ENCODE measurements around the gene IPO5.
"Not testable (repeated sequence)": the region's sequence is repeated elsewhere in the genome, so short reads cannot be mapped to it uniquely, and the experiment has no call there.

Gene IPO5

DNA sequence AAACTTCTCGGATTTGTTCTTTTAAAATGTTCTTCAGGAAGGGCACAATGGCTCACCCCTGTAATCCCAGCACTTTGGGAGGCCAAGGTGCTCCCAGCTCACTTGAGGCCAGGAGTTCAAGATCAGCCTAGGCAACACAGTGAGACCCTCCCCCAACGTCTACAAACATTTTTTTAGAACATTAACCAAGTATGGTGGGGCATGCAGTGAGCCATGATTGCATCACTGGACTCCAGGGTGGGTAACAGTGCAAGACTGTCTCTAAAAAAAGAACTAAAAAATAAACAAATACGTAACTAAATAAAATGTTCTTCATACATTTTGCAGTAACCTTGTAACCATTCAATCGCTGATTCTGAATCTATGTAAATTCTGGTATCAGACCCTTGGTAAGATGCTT is 2.1 kb upstream of the IPO5 start:
- DNase-seq = no peak

DNA sequence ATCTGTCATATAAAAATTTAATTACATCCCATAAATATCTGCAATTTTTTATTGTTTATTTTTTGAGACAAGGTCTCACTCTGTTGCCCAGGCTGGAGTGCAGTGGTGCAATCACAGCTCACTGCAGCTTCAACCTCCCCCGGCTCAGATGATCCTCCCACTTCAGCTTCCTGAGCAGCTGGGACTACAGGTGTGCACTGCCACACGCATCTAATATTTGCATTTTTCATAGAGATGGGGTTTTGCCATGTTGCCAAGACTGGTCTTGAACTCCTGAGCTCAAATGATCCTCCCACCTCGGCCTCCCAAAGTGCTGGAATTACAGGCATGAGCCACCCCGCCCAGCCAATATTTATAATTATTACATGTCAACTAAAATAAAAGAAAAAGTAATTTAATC is 644 bp upstream of the IPO5 start:
- DNase-seq = not testable (repeated sequence)

DNA sequence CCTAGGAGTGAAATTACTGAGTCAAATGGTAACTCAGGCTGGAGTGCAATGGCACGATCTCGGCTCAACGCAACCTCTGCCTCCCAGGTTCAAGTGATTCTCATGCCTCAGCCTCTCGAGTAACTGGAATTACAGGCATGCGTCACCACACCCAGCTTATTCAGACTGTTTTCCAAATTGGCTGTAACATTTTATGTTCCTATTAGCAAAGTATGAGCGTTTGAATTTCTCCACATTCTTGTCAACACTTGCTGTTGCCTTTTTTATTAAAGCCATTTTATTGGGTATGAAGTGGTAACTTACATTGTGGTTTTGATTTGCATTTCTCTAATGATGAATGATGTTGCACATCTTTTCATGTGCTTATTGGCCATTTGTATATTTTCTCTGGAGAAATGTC is 7.9 kb downstream of the IPO5 start:
- no peak for DNase-seq

DNA sequence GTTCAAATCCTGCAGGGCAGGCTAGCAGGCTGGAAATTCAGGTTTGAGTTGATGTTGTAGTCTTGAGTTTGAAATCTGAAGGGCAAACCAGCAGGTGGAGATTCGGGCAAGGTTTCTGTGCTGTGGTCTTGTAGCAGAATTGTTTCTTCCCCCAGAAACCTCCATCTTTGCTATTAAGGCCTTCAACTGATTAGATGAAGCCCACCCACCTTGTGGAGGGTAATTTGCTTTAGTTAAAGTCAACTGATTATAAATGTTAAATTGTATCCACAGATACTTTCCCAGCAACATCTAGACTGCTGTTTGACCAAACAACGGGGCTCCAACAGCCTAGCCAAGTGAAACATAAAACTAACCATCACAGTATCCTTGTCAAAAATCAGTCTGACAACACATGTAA is 9.4 kb downstream of the IPO5 start:
- DNase-seq = no peak

DNA sequence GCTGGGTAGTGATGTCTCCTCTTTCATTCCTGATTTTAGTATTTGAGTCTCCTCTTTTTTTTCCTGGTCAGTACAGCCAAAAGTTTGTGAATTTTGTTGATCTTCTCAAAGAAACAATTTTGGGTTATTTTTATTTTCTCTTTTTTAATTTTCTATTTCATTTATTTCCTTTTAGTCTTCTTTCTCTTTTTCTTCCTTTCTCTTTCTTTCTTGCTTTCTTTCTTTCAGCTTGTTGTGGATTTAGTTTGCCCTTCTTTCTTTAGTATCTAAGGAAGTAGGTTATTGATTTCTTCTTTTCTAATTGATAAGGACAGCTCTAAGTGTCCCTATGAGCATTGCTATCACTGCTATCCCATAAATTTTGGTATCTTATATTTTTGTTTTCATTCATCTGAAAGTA is 13.8 kb downstream of the IPO5 start:
- no peak for DNase-seq

DNA sequence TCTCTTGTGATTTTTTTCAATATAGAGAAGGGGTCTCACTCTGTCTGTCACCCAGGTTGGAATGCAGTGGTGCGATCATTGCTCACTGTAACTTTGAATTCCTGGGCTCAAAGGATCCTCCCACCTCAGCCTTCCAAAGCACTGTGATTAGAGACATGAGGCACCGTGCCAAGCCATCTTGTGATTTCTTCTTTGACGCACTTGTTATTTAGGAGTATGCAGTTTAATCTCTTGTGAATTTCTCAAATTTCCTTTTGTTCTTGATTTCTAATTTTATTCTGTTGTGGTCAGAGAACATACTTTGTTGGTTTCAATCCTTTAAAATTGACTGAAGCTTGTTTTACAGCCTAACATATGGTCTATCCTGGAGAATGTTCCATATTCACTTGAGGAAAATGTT is 14.5 kb downstream of the IPO5 start:
- no peak for DNase-seq

DNA sequence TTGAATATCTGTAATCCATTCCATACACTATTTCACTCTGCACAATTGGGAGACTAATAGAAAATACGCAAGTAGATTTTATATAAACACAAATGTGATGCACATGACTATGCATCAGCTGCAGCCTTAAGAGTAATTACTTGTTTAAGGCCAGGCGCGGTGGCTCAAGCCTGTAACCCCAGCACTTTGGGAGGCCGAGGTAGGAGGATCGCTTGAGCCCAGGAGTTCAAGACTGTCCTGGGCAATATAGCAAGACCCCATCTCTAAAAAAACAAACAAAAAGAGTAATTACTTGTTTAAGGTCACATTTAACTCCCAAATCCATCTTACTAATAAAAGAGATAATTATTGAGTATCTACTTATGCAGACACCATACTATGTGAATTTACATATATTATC is 18.0 kb downstream of the IPO5 start:
- no peak for DNase-seq

DNA sequence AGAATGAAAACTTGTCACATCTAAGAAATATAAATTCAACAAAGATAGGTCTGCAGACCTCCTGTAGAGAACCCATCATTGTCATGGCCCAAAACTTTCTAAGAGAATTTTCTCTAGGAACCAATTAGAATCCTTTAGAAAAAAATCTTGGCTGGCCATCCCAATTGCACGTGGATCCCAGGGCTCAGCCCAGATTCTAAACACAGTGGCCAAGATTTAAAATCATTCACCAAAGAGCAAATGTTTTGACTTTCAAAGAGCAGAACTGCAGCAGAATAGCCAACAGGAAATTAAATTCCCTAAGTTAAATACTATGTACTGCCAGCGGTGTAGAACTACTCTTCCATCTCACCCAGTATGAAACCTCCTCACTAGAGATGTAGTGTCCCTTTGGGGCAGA is 21.3 kb downstream of the IPO5 start:
- no peak for DNase-seq

DNA sequence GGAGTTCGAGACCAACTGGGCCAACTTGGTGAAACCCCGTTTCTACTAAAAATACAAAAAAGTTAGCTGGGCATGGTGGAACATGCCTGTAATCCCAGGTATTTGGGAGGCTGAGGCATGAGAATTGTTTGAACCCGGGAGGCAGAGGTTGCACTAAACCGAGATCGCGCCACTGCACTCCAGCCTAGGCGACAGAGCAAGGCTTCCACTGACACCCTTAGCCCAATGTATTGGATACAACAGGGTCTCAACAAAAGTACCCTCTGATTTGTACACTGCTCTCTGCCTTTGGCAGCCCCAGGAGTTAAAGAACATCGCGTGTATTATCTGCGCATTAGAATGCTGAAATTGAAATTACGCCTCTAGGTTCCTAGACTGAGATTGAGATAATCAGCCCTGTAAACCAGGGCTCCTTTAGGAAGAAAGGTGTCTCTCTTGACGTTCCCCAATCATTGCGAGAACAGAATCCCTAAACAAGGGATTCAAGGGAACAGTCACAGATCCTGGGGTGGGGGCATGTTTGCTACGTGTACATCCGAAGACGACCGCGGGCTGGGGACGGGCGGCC is 21.9 kb downstream of the IPO5 start:
- DNase-seq = no peak

DNA sequence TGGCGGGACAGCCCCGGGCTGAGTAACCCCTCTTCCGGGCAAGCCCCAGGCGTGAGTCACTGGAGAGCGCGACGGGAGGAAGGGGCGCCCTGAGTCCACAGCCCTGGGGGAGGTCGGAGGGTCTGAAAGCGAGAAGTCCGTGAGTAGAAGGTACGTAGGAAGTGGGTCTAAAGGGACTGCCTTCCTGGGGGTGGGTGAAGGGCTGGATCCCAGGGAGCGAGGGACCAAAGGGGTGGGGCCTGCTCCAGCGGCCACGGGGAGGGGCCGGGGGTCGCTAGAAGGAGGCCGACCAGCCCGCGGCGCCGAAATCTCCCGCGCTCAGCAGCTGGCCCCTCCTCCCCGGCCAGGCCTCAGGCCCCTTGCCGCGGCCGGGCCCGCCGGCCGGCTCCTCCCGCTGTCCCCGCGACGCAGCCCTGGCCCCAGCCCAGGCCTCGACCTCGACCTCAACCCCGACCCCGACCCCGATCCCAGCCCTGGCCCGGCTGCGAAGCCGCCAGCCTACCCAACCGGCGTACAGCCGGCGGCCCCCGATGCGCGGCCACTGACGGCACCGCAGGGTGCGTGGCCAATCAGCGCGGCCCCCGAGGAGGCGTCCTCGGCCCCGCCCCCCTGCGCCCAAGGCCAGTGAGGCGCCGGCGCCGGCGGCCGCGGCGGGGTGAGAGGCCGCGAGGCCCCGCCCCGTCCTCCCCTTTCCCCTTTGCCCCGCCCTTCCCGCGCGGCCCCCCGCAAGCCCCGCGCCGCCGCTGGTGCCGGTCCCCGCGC is 22.6 kb downstream of the IPO5 start:
- peak; percentile 86 for DNase-seq

DNA sequence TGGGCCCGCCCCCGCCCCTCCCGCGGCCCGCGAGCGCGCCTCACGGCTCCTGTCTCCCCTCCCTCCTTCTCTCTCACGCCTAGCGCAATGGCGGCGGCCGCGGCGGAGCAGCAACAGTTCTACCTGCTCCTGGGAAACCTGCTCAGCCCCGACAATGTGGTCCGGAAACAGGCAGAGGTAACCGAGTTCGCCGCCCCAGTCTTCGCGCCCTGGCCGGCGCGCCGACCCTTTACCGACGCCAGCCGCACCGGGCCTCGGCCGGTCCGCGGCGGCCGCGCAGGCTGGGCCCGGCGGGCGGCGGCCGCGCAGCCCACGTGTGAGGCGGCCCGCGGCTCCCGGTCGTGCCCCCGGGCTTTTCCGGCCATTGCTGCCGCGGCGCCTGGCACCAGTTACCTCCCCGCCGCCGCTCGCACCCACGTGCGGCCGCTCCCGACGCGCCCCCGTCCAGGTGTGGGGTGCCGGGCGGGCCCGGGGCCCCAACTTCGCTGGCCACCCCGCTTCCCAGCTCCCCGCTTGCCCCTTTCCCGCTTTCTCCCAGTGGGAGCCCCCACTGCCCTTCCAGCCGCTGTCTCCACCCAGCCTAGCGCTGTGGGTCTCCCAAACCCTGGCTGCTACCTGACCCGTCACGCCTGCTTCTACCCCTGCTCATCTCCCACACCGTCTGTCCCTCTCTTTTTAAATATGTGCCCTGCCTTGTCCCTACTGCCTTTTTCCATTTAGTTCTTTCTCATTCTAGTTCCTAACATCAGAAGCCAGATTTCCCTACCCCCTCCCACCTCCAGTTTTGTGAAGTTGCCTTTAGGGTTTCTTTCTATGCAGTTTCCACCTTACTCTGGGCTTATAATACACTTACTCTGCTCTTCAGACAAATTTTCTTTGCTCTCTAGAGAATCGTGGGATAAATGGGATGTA is 23.4 kb downstream of the IPO5 start:
- no peak for DNase-seq

DNA sequence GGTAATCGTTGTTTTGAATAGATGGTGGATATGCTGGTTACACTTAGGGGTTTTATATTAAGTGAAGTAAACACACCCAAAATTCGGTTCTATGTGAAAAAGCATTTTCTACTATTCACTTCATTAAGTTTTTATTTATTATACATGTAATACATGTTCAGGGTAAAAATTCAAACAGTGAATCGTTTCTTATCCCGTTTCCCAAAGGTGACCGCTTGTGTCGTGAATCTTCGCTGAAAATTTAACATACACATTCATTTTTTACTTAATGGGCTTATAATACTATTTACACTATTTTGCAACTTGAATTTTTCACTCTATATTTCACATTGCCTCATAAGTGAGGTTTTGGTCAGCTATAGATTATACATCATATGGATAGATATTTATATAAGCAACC is 24.5 kb downstream of the IPO5 start:
- no peak for DNase-seq

DNA sequence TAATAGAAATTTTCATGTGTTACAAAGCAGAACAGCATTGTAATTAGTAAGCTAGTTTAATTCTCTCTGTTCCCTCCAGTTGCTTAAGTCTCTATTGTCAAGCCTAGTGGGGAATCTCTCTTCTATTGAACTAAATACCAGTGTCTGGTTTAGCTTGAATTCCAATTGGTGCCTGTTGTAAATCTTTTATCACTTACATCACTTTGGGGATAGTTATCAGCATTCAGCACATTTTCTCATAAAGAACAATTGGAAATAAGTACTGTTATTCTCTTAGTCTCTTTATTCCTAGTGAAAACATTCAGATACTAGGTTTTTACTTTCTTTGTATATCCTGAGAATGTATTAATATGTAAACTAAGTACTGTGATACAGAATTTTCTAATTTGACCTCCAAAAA is 25.2 kb downstream of the IPO5 start:
- DNase-seq = no peak

DNA sequence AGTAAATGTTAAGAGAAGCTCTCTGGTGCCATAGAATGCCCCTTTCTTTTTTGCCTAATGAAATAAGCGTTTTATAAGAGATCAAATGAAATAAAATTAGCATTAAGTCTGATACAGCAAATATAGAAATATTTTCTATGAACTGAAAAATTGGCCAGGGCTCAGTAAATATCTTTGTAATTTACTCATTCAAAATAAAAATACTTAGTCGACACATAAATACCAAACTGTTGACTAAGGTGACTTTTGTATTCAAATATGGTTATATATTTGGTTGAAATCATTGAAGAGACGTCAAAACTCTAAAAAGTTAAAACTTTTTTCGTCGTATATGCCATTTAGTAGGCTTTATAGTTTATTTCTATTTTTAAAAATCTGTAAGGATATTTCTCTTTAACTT is 25.6 kb downstream of the IPO5 start:
- DNase-seq = no peak

DNA sequence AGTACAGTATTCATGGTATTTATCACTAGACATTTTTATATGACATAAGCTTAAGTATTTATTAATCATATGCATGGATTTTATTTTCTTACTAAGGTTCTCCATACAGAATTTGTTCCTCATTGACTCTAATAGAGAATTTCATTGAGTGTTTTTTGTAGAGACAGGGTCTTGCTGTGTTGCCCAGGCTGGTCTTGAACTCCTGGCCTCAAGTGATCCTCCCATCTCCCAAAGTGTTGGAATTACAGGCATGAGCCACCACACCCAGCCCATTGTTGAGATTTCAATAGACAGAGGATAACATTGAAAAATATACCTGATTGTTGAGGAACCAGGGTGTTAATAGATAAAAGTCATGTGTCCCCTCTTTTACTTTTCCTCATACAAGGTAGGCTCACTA is 26.1 kb downstream of the IPO5 start:
- no peak for DNase-seq

DNA sequence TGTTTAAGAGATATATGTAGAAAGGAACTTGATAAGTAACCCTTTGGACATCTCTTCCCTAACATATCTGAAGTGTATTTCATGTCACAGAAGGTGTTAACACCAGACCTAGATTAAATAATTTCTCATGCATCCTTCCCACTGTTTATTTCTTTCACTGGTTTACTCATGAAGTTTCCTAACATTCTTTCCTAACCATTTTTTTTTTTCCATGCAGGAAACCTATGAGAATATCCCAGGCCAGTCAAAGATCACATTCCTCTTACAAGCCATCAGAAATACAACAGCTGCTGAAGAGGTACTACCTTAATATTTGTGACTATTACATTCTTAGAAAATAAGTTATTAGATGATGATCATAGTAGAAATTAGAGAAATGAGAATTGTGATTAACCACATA is 28.8 kb downstream of the IPO5 start:
- DNase-seq = no peak

DNA sequence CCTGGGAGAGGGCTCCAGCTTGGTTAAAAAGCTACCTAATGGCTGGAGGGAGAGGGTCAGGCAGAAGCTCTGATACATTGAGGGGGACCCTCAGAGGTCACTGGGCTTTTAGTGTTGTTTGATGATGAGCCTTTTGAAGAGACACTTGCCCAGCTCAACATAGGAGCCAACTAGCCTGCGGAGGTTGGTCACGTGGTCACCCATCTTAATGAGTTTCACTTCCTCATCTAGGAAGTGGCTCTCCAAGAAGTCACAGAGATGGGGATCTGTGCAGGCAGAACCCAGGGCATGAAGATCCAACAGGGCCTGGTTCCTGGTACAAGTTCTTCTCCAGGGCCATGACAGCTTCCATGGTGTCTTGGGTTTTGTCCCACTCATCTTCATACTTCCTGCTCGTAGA is 33.4 kb downstream of the IPO5 start:
- DNase-seq = no peak

DNA sequence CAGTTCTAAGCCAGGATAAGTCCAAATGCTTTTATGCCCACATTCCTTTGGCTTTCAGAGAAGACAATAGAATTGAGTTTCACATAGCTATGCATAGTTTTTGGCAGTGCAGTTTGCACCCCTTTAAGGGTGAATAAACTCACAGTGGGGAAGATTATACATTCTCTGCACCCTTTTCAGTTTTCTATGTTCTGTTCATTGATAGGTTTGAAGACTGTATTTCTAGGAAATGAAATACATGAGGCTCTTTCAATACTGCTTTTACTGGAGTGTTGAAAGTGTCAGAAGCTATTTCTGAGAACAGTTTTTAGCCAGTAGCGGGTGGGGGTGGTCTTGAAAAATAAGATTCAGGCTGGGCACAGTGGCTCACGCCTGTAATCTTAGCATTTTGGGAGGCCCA is 46.2 kb downstream of the IPO5 start:
- DNase-seq = no peak

DNA sequence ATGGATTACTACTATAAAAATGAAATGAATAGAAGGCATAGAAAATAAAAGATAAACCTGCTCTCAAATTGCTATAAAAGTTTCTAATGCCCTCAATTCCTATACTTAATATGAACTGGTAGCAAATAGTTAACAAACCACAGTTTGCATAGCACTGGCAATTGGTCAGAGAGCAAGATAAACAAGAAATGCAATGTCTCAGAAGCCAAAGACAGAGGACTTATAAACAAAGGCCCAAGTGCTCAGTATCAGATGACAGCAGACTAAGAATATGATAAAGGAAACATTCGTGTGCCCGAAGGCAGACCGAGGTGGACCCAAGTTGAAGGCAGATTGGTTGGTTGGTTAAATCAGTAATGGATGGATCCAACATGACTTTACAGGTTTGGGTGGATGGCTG is 50.6 kb downstream of the IPO5 start:
- DNase-seq = no peak

DNA sequence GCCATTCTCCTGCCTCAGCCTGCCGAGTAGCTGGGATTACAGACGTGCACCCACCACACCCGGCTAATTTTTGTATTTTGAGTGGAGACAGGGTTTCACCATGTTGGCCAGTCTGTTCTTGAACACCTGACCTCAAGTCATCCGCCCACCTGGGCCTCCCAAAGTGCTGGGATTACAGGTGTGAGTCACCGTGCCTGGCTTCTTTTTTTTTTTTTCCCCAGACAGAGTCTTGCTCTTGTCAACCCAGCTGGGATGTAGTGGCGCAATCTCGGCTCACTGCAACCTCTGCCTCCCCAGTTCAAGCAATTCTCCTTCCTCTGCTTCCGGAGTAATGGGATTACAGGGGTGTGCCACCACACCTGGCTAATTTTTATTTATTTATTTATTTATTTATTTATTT is 51.5 kb downstream of the IPO5 start:
- DNase-seq = not testable (repeated sequence)

DNA sequence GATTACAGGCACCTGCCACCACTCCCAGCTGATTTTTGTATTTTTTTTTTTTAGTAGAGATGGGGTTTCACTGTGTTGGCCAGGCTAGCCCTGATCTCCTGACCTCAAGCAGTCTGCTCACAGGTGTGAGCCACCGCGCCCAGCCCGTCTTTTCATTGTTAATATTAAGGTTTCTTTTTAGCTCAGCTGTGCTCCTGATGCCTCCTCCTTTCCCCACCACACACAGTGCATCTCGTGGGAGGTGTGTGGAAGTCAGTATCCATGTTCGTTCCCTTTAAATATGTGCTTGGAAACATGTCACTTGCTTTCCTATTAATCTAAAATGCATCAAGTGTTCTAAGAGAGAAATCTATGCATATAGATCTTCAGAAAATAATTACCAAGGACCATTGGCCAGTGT is 53.5 kb downstream of the IPO5 start:
- no peak for DNase-seq

DNA sequence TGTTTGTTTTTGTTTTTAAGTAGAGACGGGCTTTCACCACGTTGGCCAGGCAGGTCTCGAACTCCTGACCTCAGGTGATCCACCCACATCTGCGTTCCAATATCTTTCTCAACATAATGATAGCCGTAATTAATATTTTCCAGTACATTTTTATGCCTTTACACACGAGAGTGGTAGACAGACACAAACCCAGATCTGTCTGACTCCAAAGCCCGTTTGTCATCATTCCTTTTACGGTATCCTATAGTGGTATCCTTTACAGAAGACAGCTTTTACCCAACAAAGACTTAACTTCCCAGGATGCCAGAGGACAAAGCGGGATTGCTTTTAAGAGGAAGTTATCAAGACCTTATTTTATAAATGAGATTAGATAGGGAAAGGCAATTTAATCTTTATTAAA is 59.8 kb downstream of the IPO5 start:
- no peak for DNase-seq

DNA sequence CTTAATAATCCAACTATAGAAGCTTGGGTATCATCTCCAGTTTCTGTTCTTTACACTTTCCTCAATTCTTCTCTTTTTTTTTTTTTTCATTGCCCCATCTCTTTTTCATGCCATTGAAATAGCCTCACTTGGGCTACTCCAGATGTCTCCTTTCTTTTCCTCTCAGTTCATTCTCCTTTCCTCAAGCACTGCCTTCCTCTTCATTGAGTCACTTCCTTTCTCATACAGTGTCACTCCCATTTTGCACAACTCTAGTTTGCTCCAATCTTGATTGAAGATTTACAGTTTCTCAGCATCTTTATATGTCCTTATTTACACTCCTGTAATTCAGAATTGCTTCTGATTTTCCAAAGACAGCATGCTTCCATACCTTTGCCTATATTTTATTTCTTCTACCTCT is 61.3 kb downstream of the IPO5 start:
- DNase-seq = no peak

DNA sequence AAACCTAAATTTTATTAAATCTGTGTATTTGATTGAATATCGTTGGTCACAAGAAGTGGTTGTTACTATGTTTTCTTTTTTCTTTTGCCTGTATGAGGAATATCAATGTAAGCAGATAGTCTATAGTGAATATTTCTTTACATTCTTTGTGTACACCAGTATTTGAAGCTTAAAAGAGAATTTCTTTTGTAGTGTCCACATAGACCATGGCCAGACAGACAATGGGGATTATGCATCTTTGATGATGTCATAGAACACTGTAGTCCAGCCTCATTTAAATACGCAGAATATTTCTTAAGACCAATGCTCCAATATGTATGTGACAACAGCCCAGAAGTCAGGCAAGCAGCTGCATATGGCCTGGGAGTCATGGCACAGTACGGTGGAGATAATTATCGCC is 64.8 kb downstream of the IPO5 start:
- DNase-seq = no peak
